Neural crest cell (in vitro differentiated cells): ENCODE data around the gene PRKAG2. TPM values are rescaled to one million over a fixed set of nuclear protein-coding genes. Genes with fewer than 3 reads are reported as not detected.

Experiments used
- DNase-seq: peaks from one replicate; pipeline ENCODE4 v3.0.0; 2021; ENCODE audit warnings: low read depth, mixed read lengths, low spot score
- H3K27ac Mint-ChIP-seq: one replicate; pipeline ENCODE4 v1.8.0; 2021; ENCODE audit warnings: mild to moderate bottlenecking, mixed read lengths; ENCODE audit not compliant: unreplicated experiment
- H3K27me3 Mint-ChIP-seq: 2 replicates; pipeline ENCODE4 v1.8.0; 2021; ENCODE audit warnings: low read depth, mild to moderate bottlenecking, mixed read lengths
- H3K36me3 Mint-ChIP-seq: 2 replicates; pipeline ENCODE4 v1.8.0; 2021; ENCODE audit warnings: low read depth, mild to moderate bottlenecking, mixed read lengths
- H3K4me1 Mint-ChIP-seq: 2 replicates; pipeline ENCODE4 v1.8.0; 2021; ENCODE audit warnings: mixed read lengths
- H3K4me3 Mint-ChIP-seq: one replicate; pipeline ENCODE4 v1.8.0; 2021; ENCODE audit warnings: mild to moderate bottlenecking, mixed read lengths
- H3K9me3 Mint-ChIP-seq: 2 replicates; pipeline ENCODE4 v1.8.0; 2021; ENCODE audit warnings: mixed read lengths
- CTCF ChIP-seq: fragments of 200-600 bp; sonication (generic); conservative IDR thresholded peaks from 2 replicates; pipeline ENCODE4 v1.5.0; 2021; ENCODE audit warnings: antibody characterized with exemption, mild to moderate bottlenecking
- total RNA-seq: library from RNA; stranded (reverse); gene quantifications from 2 replicates; pipeline ENCODE4 v1.2.1, GENCODE V29; 2021

Gene PRKAG2
- total RNA-seq, 1 donor from 2014 or later = 12.5 TPM

- no peak for TF ChIP-seq CTCF
- Mint-ChIP-seq H3K4me1 (peaks cover 7% of the 10 kb centered on the region), H3K9me3 (no peaks in the 10 kb centered on the region), H3K27ac (no peak overlapping the region), H3K36me3 (no peaks in the 10 kb centered on the region), H3K27me3 (no peaks in the 10 kb centered on the region), H3K4me3 (no peak overlapping the region)
- DNase-seq = no peak
These were observed 44.3 kb downstream of the PRKAG2 start for GRCh38 chr7:151832656-151833055.

GRCh38 chr7:151832138-151832537 lies 44.8 kb downstream of the PRKAG2 start:
- H3K36me3 Mint-ChIP-seq = no peaks in the 10 kb centered on the region
- DNase-seq = no peak
- H3K4me1 Mint-ChIP-seq = peaks cover 2% of the 10 kb centered on the region
- no peak overlapping the region for H3K4me3 Mint-ChIP-seq
- TF ChIP-seq CTCF = no peak
- H3K27me3 Mint-ChIP-seq = no peaks in the 10 kb centered on the region
- no peaks in the 10 kb centered on the region for H3K9me3 Mint-ChIP-seq
- H3K27ac Mint-ChIP-seq = no peak overlapping the region

- Mint-ChIP-seq H3K36me3 (no peaks in the 10 kb centered on the region), H3K27ac (no peak overlapping the region), H3K27me3 (no peaks in the 10 kb centered on the region), H3K4me1 (no peaks in the 10 kb centered on the region), H3K4me3 (no peak overlapping the region), H3K9me3 (no peaks in the 10 kb centered on the region)
- no peak for TF ChIP-seq CTCF
- DNase-seq = no peak
These were observed 45.3 kb downstream of the PRKAG2 start for GRCh38 chr7:151831606-151832005.

- Mint-ChIP-seq H3K9me3 (no peaks in the 10 kb centered on the region), H3K4me1 (no peaks in the 10 kb centered on the region), H3K4me3 (no peak overlapping the region), H3K27me3 (no peaks in the 10 kb centered on the region), H3K36me3 (no peaks in the 10 kb centered on the region), H3K27ac (no peak overlapping the region)
- no peak for TF ChIP-seq CTCF
- DNase-seq = no peak
These were observed 46.6 kb downstream of the PRKAG2 start for GRCh38 chr7:151830121-151830830.

GRCh38 chr7:151829707-151830106 lies 47.2 kb downstream of the PRKAG2 start:
- no peak for TF ChIP-seq CTCF
- no peak overlapping the region for H3K27ac Mint-ChIP-seq
- no peaks in the 10 kb centered on the region for H3K4me1 Mint-ChIP-seq
- H3K27me3 Mint-ChIP-seq = no peaks in the 10 kb centered on the region
- DNase-seq = no peak
- no peaks in the 10 kb centered on the region for H3K9me3 Mint-ChIP-seq
- H3K36me3 Mint-ChIP-seq = no peaks in the 10 kb centered on the region
- no peak overlapping the region for H3K4me3 Mint-ChIP-seq
